Neural cell (in vitro differentiated cells): ENCODE results near the gene AFAP1L1.

Experiments
- EP300 ChIP-seq: fragments of 450-650 bp; conservative IDR thresholded peaks from 2 replicates; pipeline ENCODE4 v1.6.1; 2014; ENCODE audit warnings: antibody characterized with exemption, mild to moderate bottlenecking, moderate library complexity; ENCODE audit not compliant: poor library complexity, severe bottlenecking
- EZH2 ChIP-seq: fragments of 200-600, 300-800 bp; shearing (Covaris generic), sonication (generic); IDR thresholded peaks from 2 replicates; pipeline ENCODE4 v1.6.1; 2014; ENCODE audit warnings: antibody characterized with exemption, low read length, borderline replicate concordance, mild to moderate bottlenecking; ENCODE audit not compliant: insufficient read depth, poor library complexity, severe bottlenecking
- POLR2AphosphoS5 ChIP-seq: IDR thresholded peaks from 2 replicates; pipeline ENCODE4 v1.6.1; 2012
- RAD21 ChIP-seq: fragments of 450-650 bp; conservative IDR thresholded peaks from 2 replicates; pipeline ENCODE4 v1.6.1; 2014; ENCODE audit warnings: antibody characterized with exemption, mild to moderate bottlenecking, moderate library complexity
- SMC3 ChIP-seq: fragments of 450-650 bp; conservative IDR thresholded peaks from 2 replicates; pipeline ENCODE4 v1.6.1; 2014; ENCODE audit warnings: antibody characterized with exemption, mild to moderate bottlenecking, moderate library complexity; ENCODE audit not compliant: poor library complexity
- TAF1 ChIP-seq: IDR thresholded peaks from 2 replicates; pipeline ENCODE4 v1.6.1; 2012; ENCODE audit warnings: low read depth
- TF ChIP-seq, protein P1 (sequence below): fragments of 450-650 bp; IDR thresholded peaks from 2 replicates; pipeline ENCODE4 v1.5.1; 2014; ENCODE audit warnings: antibody characterized with exemption, mild to moderate bottlenecking, moderate library complexity; ENCODE audit not compliant: poor library complexity, severe bottlenecking
- TF ChIP-seq, protein P2 (sequence below): IDR thresholded peaks from 2 replicates; pipeline ENCODE4 v1.6.1; 2012; ENCODE audit warnings: borderline replicate concordance

DNA sequence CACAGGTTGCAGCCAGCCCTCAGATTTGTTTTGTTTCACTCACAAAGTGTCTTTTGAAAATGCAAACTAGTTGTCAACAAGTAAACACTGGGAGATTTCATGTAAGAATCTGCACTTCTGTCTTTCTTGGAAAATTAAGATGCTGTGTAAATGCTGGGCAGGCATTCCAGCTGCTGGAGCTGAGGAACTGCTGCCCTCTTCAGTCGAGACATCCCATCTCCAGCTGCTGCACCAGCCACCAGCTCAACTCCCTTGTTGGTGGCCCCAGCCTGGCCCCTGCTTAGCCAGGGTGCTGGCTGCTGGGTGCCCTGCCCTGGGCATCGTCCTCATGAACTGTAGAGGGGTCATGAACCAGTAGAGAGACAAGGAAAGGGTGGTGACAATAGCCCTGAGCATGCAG, 33.1 kb upstream of the AFAP1L1 start:
- TF ChIP-seq, protein P1, sequence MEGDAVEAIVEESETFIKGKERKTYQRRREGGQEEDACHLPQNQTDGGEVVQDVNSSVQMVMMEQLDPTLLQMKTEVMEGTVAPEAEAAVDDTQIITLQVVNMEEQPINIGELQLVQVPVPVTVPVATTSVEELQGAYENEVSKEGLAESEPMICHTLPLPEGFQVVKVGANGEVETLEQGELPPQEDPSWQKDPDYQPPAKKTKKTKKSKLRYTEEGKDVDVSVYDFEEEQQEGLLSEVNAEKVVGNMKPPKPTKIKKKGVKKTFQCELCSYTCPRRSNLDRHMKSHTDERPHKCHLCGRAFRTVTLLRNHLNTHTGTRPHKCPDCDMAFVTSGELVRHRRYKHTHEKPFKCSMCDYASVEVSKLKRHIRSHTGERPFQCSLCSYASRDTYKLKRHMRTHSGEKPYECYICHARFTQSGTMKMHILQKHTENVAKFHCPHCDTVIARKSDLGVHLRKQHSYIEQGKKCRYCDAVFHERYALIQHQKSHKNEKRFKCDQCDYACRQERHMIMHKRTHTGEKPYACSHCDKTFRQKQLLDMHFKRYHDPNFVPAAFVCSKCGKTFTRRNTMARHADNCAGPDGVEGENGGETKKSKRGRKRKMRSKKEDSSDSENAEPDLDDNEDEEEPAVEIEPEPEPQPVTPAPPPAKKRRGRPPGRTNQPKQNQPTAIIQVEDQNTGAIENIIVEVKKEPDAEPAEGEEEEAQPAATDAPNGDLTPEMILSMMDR = no peak
- no peak for TF ChIP-seq POLR2AphosphoS5
- no peak for TF ChIP-seq EZH2
- TF ChIP-seq EP300 = no peak
- no peak for TF ChIP-seq SMC3
- TF ChIP-seq, protein P2, sequence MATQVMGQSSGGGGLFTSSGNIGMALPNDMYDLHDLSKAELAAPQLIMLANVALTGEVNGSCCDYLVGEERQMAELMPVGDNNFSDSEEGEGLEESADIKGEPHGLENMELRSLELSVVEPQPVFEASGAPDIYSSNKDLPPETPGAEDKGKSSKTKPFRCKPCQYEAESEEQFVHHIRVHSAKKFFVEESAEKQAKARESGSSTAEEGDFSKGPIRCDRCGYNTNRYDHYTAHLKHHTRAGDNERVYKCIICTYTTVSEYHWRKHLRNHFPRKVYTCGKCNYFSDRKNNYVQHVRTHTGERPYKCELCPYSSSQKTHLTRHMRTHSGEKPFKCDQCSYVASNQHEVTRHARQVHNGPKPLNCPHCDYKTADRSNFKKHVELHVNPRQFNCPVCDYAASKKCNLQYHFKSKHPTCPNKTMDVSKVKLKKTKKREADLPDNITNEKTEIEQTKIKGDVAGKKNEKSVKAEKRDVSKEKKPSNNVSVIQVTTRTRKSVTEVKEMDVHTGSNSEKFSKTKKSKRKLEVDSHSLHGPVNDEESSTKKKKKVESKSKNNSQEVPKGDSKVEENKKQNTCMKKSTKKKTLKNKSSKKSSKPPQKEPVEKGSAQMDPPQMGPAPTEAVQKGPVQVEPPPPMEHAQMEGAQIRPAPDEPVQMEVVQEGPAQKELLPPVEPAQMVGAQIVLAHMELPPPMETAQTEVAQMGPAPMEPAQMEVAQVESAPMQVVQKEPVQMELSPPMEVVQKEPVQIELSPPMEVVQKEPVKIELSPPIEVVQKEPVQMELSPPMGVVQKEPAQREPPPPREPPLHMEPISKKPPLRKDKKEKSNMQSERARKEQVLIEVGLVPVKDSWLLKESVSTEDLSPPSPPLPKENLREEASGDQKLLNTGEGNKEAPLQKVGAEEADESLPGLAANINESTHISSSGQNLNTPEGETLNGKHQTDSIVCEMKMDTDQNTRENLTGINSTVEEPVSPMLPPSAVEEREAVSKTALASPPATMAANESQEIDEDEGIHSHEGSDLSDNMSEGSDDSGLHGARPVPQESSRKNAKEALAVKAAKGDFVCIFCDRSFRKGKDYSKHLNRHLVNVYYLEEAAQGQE = no peak
- TF ChIP-seq RAD21 = no peak
- no peak for TF ChIP-seq TAF1
